ENCODE measurements around the gene ATOH8.

Gene ATOH8

GRCh38 chr2:85736456-85737355, 17.1 kb upstream of the ATOH8 start:
- Histone ChIP-seq H3K4me1 (ENCODE audit: control insufficient read depth, insufficient read depth, low read length) (no peaks in the 10 kb centered on the region), H3K4me3 (ENCODE audit: low read depth, low read length) (no peak overlapping the region), H3K9ac (ENCODE audit: low read length) (no peak overlapping the region), H3K27me3 (ENCODE audit: control insufficient read depth, insufficient read depth, low read length) (no peaks in the 10 kb centered on the region; the same call in 1 of the 2 replicates), H3K36me3 (ENCODE audit: control insufficient read depth, insufficient read depth, low read length) (no peaks in the 10 kb centered on the region), H3K27ac (ENCODE audit: low read depth, low read length) (no peak overlapping the region), H3K9me3 (ENCODE audit: control insufficient read depth, insufficient read depth, low read depth, low read length) (no peaks in the 10 kb centered on the region)

GRCh38 chr2:85737481-85737880, 16.3 kb upstream of the ATOH8 start:
- Histone ChIP-seq H3K9ac (ENCODE audit: low read length) (no peak overlapping the region), H3K4me1 (ENCODE audit: control insufficient read depth, insufficient read depth, low read length) (peaks cover 7% of the 10 kb centered on the region; the same call in 1 of the 2 replicates), H3K27me3 (ENCODE audit: control insufficient read depth, insufficient read depth, low read length) (no peaks in the 10 kb centered on the region; the same call in 1 of the 2 replicates), H3K27ac (ENCODE audit: low read depth, low read length) (no peak overlapping the region), H3K36me3 (ENCODE audit: control insufficient read depth, insufficient read depth, low read length) (no peaks in the 10 kb centered on the region), H3K4me3 (ENCODE audit: low read depth, low read length) (no peak overlapping the region), H3K9me3 (ENCODE audit: control insufficient read depth, insufficient read depth, low read depth, low read length) (no peaks in the 10 kb centered on the region)

GRCh38 chr2:85737961-85738360, 15.8 kb upstream of the ATOH8 start:
- H3K4me1 ChIP-seq (ENCODE audit: control insufficient read depth, insufficient read depth, low read length) = peaks cover 8% of the 10 kb centered on the region; the same call in 1 of the 2 replicates
- no peak overlapping the region for H3K4me3 ChIP-seq (ENCODE audit: low read depth, low read length)
- no peak overlapping the region for H3K27ac ChIP-seq (ENCODE audit: low read depth, low read length)
- no peaks in the 10 kb centered on the region; the same call in 1 of the 2 replicates for H3K27me3 ChIP-seq (ENCODE audit: control insufficient read depth, insufficient read depth, low read length)
- no peak overlapping the region for H3K9ac ChIP-seq (ENCODE audit: low read length)
- H3K9me3 ChIP-seq (ENCODE audit: control insufficient read depth, insufficient read depth, low read depth, low read length) = no peaks in the 10 kb centered on the region
- H3K36me3 ChIP-seq (ENCODE audit: control insufficient read depth, insufficient read depth, low read length) = no peaks in the 10 kb centered on the region

GRCh38 chr2:85740193-85740592, 13.6 kb upstream of the ATOH8 start:
- H3K4me3 ChIP-seq (ENCODE audit: low read depth, low read length) = no peak overlapping the region
- H3K36me3 ChIP-seq (ENCODE audit: control insufficient read depth, insufficient read depth, low read length) = no peaks in the 10 kb centered on the region
- H3K27me3 ChIP-seq (ENCODE audit: control insufficient read depth, insufficient read depth, low read length) = no peaks in the 10 kb centered on the region; the same call in 1 of the 2 replicates
- no peak overlapping the region for H3K27ac ChIP-seq (ENCODE audit: low read depth, low read length)
- H3K4me1 ChIP-seq (ENCODE audit: control insufficient read depth, insufficient read depth, low read length) = peaks cover 13% of the 10 kb centered on the region; the same call in 1 of the 2 replicates
- no peak overlapping the region for H3K9ac ChIP-seq (ENCODE audit: low read length)
- H3K9me3 ChIP-seq (ENCODE audit: control insufficient read depth, insufficient read depth, low read depth, low read length) = no peaks in the 10 kb centered on the region

- Histone ChIP-seq H3K27ac (ENCODE audit: low read depth, low read length) (no peak overlapping the region), H3K9me3 (ENCODE audit: control insufficient read depth, insufficient read depth, low read depth, low read length) (no peaks in the 10 kb centered on the region), H3K4me3 (ENCODE audit: low read depth, low read length) (no peak overlapping the region), H3K27me3 (ENCODE audit: control insufficient read depth, insufficient read depth, low read length) (no peaks in the 10 kb centered on the region; the same call in 1 of the 2 replicates), H3K4me1 (ENCODE audit: control insufficient read depth, insufficient read depth, low read length) (peaks cover 13% of the 10 kb centered on the region; the same call in 1 of the 2 replicates), H3K9ac (ENCODE audit: low read length) (no peak overlapping the region), H3K36me3 (ENCODE audit: control insufficient read depth, insufficient read depth, low read length) (no peaks in the 10 kb centered on the region)
Observed at GRCh38 chr2:85741211-85741832, 12.5 kb upstream of the ATOH8 start.

GRCh38 chr2:85741833-85742455, 11.8 kb upstream of the ATOH8 start:
- Histone ChIP-seq H3K9me3 (ENCODE audit: control insufficient read depth, insufficient read depth, low read depth, low read length) (no peaks in the 10 kb centered on the region), H3K4me1 (ENCODE audit: control insufficient read depth, insufficient read depth, low read length) (peaks cover 13% of the 10 kb centered on the region; the same call in 1 of the 2 replicates), H3K9ac (ENCODE audit: low read length) (no peak overlapping the region), H3K36me3 (ENCODE audit: control insufficient read depth, insufficient read depth, low read length) (no peaks in the 10 kb centered on the region), H3K4me3 (ENCODE audit: low read depth, low read length) (no peak overlapping the region), H3K27me3 (ENCODE audit: control insufficient read depth, insufficient read depth, low read length) (no peaks in the 10 kb centered on the region; the same call in 1 of the 2 replicates), H3K27ac (ENCODE audit: low read depth, low read length) (no peak overlapping the region)

GRCh38 chr2:85743304-85743978, 10.3 kb upstream of the ATOH8 start:
- Histone ChIP-seq H3K27me3 (ENCODE audit: control insufficient read depth, insufficient read depth, low read length) (no peaks in the 10 kb centered on the region; the same call in 1 of the 2 replicates), H3K36me3 (ENCODE audit: control insufficient read depth, insufficient read depth, low read length) (no peaks in the 10 kb centered on the region), H3K27ac (ENCODE audit: low read depth, low read length) (no peak overlapping the region), H3K4me1 (ENCODE audit: control insufficient read depth, insufficient read depth, low read length) (peaks cover 13% of the 10 kb centered on the region; the same call in 1 of the 2 replicates), H3K4me3 (ENCODE audit: low read depth, low read length) (no peak overlapping the region), H3K9me3 (ENCODE audit: control insufficient read depth, insufficient read depth, low read depth, low read length) (no peaks in the 10 kb centered on the region), H3K9ac (ENCODE audit: low read length) (no peak overlapping the region)

GRCh38 chr2:85744055-85744454, 9.7 kb upstream of the ATOH8 start:
- no peak overlapping the region for H3K27ac ChIP-seq (ENCODE audit: low read depth, low read length)

GRCh38 chr2:85744741-85745601, 8.8 kb upstream of the ATOH8 start:
- H3K9ac ChIP-seq (ENCODE audit: low read length) = no peak overlapping the region
- H3K4me3 ChIP-seq (ENCODE audit: low read depth, low read length) = no peak overlapping the region
- peaks cover 21% of the 10 kb centered on the region for H3K4me1 ChIP-seq (ENCODE audit: control insufficient read depth, insufficient read depth, low read length)
- H3K27me3 ChIP-seq (ENCODE audit: control insufficient read depth, insufficient read depth, low read length) = no peaks in the 10 kb centered on the region
- H3K9me3 ChIP-seq (ENCODE audit: control insufficient read depth, insufficient read depth, low read depth, low read length) = no peaks in the 10 kb centered on the region
- H3K36me3 ChIP-seq (ENCODE audit: control insufficient read depth, insufficient read depth, low read length) = no peaks in the 10 kb centered on the region
- H3K27ac ChIP-seq (ENCODE audit: low read depth, low read length) = no peak overlapping the region

More at GRCh38 chr2:85744055-85744454, 9.7 kb upstream of the ATOH8 start:
- Histone ChIP-seq H3K27me3 (ENCODE audit: control insufficient read depth, insufficient read depth, low read length) (no peaks in the 10 kb centered on the region), H3K4me1 (ENCODE audit: control insufficient read depth, insufficient read depth, low read length) (peaks cover 19% of the 10 kb centered on the region), H3K9ac (ENCODE audit: low read length) (no peak overlapping the region), H3K9me3 (ENCODE audit: control insufficient read depth, insufficient read depth, low read depth, low read length) (no peaks in the 10 kb centered on the region), H3K36me3 (ENCODE audit: control insufficient read depth, insufficient read depth, low read length) (no peaks in the 10 kb centered on the region), H3K4me3 (ENCODE audit: low read depth, low read length) (no peak overlapping the region)

GRCh38 chr2:85745619-85746018, 8.2 kb upstream of the ATOH8 start:
- H3K9me3 ChIP-seq (ENCODE audit: control insufficient read depth, insufficient read depth, low read depth, low read length) = no peaks in the 10 kb centered on the region
- peaks cover 1% of the 10 kb centered on the region for H3K27me3 ChIP-seq (ENCODE audit: control insufficient read depth, insufficient read depth, low read length)
- no peak overlapping the region for H3K4me3 ChIP-seq (ENCODE audit: low read depth, low read length)
- H3K4me1 ChIP-seq (ENCODE audit: control insufficient read depth, insufficient read depth, low read length) = peaks cover 21% of the 10 kb centered on the region
- no peaks in the 10 kb centered on the region for H3K36me3 ChIP-seq (ENCODE audit: control insufficient read depth, insufficient read depth, low read length)
- no peak overlapping the region for H3K9ac ChIP-seq (ENCODE audit: low read length)
- no peak overlapping the region for H3K27ac ChIP-seq (ENCODE audit: low read depth, low read length)

Data from HUES6 (cell line).